WTC11 (cell line): ENCODE results near the gene ZC2HC1B.

ENCODE experiments used
- CTCF ChIP-seq: fragments of 200-600 bp; IDR thresholded peaks from 2 replicates; pipeline ENCODE4 v1.8.0; 2022; ENCODE audit warnings: antibody characterized with exemption
- FOXK1 ChIP-seq: sonication (generic); formaldehyde crosslinking; IDR thresholded peaks from 2 replicates; pipeline ENCODE4 v1.8.0; 2022; ENCODE audit warnings: mild to moderate bottlenecking, moderate library complexity, missing genetic modification reagents
- GABPB1 ChIP-seq: sonication (generic); formaldehyde crosslinking; IDR thresholded peaks from 2 replicates; pipeline ENCODE4 v1.8.1; 2023; ENCODE audit warnings: mild to moderate bottlenecking, missing genetic modification reagents
- JUN ChIP-seq: sonication (generic); formaldehyde crosslinking; IDR thresholded peaks from 2 replicates; pipeline ENCODE4 v1.8.0; 2023; ENCODE audit warnings: mild to moderate bottlenecking, missing genetic modification reagents
- NR3C1 ChIP-seq: sonication (generic); formaldehyde crosslinking; conservative IDR thresholded peaks from 2 replicates; pipeline ENCODE4 v1.8.1; 2023; ENCODE audit warnings: low read depth, mild to moderate bottlenecking, missing genetic modification reagents
- ZNF512 ChIP-seq: sonication (generic); formaldehyde crosslinking; IDR thresholded peaks from 2 replicates; pipeline ENCODE4 v1.8.1; 2022; ENCODE audit warnings: missing genetic modification reagents, borderline replicate concordance
- TF ChIP-seq, protein P1 (sequence below): sonication (generic); formaldehyde crosslinking; conservative IDR thresholded peaks from 2 replicates; pipeline ENCODE4 v1.8.1; 2023; ENCODE audit warnings: mild to moderate bottlenecking, low read depth, missing genetic modification reagents, moderate library complexity
- TF ChIP-seq, protein P2 (sequence below): sonication (generic); formaldehyde crosslinking; IDR thresholded peaks from 2 replicates; pipeline ENCODE4 v1.8.1; 2022; ENCODE audit warnings: low read depth, mild to moderate bottlenecking, moderate library complexity, missing genetic modification reagents, borderline replicate concordance
- TF ChIP-seq, protein P3 (sequence below): sonication (generic); formaldehyde crosslinking; IDR thresholded peaks from 2 replicates; pipeline ENCODE4 v1.8.0; 2023; ENCODE audit warnings: missing genetic modification reagents

DNA sequence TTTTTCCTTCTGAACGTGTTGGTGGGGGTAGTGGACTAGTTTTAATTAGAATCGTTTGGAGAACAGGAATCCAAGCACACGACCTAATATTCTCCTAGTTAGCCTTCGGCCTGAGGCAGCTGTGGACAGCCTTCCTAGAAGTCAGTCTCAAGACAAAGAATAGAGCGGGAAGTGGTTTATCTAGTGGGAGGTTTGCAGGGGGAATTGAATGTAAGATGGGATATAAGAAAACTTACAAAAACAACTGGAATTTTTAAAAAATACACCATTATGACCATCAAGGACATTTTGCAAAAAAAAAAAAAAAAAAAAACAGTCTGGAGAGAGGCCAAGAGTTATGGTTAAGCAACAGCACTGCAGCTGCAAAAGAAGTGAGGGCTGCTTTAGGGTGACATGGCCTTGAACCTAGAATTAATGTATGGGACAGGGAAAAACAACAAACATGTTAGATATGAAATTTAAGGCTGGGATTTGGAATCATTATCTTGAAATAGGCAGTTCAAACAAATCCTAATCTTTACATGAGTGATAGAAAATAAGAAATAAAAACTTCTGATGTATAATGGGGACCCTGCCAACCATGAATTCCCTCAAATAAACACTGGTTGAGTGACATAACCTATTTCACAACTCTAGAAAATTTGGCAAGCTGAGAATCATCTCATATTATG is 103.6 kb downstream of the ZC2HC1B start:
- TF ChIP-seq CTCF (no peak), GABPB1 (no peak), FOXK1 (no peak), ZNF512 (CRISPR knock-in tag) (no peak), JUN (CRISPR knock-in tag) (no peak), NR3C1 (CRISPR knock-in tag) (no peak)
- TF ChIP-seq, protein P1, sequence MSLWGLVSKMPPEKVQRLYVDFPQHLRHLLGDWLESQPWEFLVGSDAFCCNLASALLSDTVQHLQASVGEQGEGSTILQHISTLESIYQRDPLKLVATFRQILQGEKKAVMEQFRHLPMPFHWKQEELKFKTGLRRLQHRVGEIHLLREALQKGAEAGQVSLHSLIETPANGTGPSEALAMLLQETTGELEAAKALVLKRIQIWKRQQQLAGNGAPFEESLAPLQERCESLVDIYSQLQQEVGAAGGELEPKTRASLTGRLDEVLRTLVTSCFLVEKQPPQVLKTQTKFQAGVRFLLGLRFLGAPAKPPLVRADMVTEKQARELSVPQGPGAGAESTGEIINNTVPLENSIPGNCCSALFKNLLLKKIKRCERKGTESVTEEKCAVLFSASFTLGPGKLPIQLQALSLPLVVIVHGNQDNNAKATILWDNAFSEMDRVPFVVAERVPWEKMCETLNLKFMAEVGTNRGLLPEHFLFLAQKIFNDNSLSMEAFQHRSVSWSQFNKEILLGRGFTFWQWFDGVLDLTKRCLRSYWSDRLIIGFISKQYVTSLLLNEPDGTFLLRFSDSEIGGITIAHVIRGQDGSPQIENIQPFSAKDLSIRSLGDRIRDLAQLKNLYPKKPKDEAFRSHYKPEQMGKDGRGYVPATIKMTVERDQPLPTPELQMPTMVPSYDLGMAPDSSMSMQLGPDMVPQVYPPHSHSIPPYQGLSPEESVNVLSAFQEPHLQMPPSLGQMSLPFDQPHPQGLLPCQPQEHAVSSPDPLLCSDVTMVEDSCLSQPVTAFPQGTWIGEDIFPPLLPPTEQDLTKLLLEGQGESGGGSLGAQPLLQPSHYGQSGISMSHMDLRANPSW (CRISPR knock-in tag), result no peak
- TF ChIP-seq, protein P2, sequence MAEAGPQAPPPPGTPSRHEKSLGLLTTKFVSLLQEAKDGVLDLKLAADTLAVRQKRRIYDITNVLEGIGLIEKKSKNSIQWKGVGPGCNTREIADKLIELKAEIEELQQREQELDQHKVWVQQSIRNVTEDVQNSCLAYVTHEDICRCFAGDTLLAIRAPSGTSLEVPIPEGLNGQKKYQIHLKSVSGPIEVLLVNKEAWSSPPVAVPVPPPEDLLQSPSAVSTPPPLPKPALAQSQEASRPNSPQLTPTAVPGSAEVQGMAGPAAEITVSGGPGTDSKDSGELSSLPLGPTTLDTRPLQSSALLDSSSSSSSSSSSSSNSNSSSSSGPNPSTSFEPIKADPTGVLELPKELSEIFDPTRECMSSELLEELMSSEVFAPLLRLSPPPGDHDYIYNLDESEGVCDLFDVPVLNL (CRISPR knock-in tag), result no peak
- TF ChIP-seq, protein P3, sequence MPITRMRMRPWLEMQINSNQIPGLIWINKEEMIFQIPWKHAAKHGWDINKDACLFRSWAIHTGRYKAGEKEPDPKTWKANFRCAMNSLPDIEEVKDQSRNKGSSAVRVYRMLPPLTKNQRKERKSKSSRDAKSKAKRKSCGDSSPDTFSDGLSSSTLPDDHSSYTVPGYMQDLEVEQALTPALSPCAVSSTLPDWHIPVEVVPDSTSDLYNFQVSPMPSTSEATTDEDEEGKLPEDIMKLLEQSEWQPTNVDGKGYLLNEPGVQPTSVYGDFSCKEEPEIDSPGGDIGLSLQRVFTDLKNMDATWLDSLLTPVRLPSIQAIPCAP (CRISPR knock-in tag), result no peak
